ENCODE results near the gene KLHL14.
"Not testable (repeated sequence)": the region's sequence is repeated elsewhere in the genome, so short reads cannot be mapped to it uniquely, and the experiment has no call there.

Gene KLHL14

DNA sequence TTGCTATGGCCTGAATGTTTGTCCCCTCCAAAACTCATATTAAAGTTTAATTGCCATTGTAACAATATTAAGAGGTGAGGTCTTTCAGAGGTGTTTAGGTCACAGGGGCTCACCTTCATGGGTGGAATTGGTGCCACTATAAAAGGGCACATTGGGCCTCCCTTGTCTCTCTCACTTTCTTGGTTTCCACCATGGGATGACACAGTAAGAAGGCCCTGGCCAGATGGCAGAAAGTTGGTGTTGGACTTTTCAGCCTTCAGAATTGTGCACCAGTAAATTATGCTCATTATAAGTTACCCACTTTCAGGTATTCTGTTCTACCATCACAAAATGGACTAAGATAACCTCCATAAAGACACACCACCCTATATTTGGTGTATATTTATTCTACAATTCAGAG lies 102.1 kb downstream of the KLHL14 start:
- no peak for DNase-seq
- in situ Hi-C loops (cut with MboI; ENCODE audit: low pct_unique_long_range_greater_than_20kb, low sequenced_read_pairs), result no loop called here

DNA sequence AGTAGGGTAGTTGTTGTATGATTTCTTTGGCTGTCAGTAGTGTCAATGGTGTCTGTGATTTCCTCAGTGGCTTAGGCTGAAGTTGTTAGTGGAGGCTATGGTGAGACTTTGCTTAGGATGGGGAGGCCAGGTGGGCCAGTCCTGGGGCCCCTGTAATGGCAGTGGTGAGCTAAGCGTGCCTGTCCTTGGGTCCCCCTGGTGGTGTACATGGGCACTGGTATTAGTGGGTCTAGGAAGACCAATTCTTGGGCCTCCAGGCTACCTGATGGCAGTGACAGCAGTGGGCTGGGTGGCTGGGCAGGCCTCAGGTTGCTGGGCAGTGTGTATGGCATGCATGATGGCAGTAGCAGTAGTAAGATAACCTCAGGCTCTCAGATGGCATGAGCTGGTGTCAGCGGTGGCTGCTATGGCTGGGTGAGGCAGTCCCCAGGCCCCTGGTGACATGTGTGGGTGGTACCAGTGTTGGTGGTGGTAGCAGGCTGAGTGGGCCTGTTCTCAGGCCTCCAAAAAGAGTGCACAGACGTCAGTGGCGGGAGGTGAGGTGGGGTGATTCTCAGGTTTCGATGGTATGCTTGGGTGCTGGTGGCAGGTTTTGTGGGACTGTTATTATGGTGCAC lies 103.2 kb downstream of the KLHL14 start:
- peak; percentile 0 for DNase-seq
- in situ Hi-C loops (cut with MboI; ENCODE audit: low pct_unique_long_range_greater_than_20kb, low sequenced_read_pairs), result no loop called here

DNA sequence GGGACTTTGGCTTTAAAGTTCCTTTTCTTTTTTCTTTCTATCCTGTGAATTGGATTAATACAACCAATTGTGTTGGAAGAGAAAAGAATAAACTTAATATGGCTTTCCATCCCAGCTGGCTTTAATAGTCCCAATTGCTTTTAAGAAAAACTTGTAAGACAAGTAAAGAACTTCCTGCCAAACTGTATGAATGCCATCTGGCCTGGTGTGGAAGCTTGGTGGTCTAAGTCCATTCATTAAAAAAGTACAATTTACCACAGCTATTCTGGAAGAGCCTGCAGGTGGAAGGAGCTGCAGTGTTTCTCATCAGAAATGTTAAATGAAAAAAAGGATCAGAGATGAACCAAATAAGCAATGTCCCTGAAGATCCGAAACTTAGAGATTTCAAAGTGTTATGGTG lies 103.9 kb downstream of the KLHL14 start:
- in situ Hi-C loops (cut with MboI; ENCODE audit: low pct_unique_long_range_greater_than_20kb, low sequenced_read_pairs), result no loop called here
- DNase-seq, result no peak

DNA sequence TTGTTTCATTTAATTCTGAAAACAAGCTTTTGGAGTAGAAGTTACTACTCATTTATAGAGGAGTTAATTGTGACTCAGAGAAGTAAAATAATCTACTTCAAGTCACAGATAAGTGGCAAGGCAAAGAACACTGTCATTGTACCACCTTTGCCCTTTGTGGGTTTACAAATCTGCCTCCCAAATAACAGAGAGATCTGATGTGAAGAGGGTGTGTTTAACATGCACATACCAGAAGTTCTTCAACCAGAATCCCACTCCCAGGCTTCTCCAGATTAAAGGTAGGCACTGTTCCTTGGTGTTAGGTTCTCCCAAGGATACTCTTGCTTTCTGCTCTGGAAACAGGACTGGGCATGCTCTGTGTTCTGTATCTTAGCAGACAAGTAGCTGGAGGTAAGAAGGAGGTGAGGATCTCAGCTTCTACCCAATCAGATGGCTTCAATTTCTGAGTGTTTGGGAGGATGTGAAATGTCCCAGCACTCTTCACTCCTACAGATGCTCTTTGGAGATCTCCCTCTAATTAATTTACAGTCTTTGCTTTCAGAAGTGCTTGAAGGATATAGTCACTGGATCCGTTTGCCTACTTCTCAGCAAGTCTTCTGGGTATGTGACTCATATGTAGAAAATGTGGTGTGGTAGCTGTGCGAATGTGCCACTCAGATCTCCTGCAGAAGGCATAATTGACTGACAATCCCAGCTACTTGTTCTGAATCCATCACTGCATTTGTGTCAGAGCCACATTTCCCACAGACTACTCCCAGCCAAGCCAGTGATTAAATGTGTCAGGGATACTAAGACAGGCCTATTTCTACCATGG lies 111.1 kb downstream of the KLHL14 start:
- in situ Hi-C loops (cut with MboI; ENCODE audit: low pct_unique_long_range_greater_than_20kb, low sequenced_read_pairs), result no loop called here
- DNase-seq, result no peak

DNA sequence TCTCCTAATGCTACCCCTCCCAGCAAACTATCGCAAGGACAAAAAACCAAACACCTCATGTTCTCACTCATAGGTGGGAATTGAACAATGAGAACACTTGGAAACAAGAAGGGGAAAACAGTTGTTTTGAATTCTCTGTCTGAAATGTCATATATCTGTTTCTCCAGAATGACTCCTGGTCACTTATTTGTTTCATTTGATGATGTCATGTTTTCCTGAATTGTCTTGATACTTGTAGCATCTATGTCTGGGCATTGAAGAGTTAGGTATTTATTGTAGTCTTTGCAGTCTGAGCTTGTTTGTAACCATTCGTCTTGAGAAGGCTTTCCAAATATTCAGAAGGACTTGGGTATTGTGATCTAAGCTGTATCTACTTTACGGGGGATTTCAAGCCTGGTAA lies 118.3 kb downstream of the KLHL14 start:
- in situ Hi-C loops (cut with MboI; ENCODE audit: low pct_unique_long_range_greater_than_20kb, low sequenced_read_pairs); DNase-seq: not testable (repeated sequence)

DNA sequence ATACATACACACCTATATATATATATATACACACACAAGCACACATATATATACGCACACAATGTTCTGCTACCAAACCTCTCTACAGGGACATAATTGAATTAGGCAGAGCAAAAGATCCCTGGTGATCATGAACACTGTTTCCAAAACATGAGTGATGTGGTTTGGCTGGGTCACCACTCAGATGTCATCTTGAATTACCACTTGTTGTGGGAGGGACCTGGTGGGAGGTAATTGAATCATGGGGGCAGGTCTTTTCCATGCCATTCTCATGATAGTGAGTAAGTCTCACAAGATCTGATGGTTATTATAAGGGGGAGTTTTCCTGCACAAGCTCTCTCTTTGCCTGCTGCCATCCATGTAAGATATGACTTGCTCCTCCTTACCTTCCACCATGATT lies 135.2 kb downstream of the KLHL14 start:
- DNase-seq; in situ Hi-C loops (cut with MboI; ENCODE audit: low pct_unique_long_range_greater_than_20kb, low sequenced_read_pairs): not testable (repeated sequence)

DNA sequence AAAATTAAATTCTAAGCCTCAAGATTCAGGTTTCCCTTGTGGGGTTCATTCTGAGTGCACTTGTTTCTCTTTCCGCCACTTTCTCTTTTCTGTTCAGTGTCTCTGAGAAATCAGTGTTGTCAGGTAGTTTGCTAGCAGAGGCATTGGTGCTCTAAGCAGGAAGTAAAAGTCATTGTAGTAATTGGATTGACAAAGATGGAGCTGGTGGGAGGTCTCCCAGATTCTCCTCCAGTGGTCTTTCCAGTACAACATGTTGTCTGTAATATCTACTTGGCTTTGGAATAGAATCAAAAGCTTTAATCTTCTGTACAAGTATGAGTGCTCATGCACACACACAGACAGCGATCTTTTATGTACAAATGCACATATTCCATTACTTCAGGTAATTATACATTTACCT lies 135.6 kb downstream of the KLHL14 start:
- in situ Hi-C loops (cut with MboI; ENCODE audit: low pct_unique_long_range_greater_than_20kb, low sequenced_read_pairs), result no loop called here
- no peak for DNase-seq

DNA sequence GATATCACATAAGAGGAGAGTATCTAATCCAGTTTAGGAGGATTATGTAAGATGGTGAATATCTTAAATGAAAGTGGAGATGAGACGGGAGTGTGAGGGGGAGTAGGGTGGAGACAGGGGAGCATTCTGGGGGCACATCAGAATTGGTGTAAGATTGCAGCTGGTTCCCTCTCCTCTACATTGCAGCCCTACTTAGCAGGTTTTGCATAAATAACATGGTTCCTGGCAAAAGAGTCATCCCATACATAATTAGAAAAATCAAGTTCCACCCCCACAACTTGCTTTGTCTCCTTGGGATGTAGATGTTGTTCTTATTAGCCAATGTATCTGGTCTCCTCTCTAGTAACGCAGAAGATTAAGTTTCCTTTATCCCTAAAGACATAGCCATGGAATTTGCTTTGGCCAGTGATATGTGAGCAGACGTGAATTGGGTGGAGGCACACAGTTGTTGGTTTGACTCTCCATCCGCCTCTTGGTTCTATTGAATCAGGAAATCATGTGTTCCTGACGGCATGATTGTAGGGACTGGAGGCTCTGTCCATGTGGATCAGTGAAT lies 137.9 kb downstream of the KLHL14 start:
- DNase-seq, result no peak
- in situ Hi-C loops (cut with MboI; ENCODE audit: low pct_unique_long_range_greater_than_20kb, low sequenced_read_pairs), result no loop called here

DNA sequence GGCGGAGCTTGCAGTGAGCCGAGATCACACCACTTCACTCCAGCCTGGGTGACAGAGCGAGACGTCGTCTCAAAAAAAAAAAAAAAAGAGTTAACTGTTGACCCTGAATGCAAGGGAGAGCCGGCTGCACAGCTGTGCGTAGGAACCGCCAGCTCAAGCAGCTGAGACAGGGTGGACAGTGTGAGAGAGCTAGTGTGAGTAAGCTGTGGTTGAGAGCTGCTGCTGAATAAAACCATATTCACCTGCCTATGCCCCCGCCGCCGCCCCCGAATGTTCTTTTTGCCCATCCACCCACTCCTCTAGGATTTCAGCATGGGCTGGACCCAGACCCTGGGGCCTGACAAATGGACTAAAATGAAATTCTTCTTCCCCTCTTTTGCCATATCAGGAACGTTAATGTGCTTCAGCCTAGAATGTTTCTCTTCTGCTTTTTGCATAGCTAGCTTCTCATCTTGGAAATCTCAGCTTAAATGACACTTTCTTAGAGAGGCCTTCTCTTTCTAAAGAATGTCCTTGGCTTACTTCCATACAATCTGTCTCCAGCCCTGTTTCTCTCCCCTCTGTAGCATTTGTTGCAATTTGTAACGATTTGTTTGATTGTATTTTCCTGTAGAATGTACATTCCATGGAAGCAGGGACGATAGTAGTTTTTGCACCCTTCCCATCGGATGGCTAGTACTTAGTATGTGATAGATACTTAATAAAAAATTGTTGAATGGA lies 142.7 kb downstream of the KLHL14 start:
- no peak for DNase-seq
- in situ Hi-C loops (cut with MboI; ENCODE audit: low pct_unique_long_range_greater_than_20kb, low sequenced_read_pairs), result no loop called here

DNA sequence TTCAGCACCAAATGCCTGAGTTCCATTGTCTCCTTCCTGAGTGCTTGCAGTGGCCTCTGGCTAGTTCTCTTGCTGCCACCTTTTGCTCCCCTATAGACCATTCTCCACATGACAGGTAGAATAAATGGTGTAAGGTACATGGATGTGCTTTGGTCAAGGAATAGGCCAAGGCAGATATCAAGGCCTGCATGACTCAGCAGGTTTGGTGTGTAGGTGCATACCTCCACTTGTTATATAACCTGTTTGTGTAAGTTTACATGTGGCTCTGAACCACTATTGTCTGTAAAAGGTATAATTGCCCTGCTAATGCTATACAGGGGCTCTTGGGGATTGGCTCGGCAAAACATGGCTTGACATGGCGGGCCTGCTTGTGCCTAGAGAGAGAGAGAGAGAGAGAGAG lies 143.5 kb downstream of the KLHL14 start:
- no peak for DNase-seq
- in situ Hi-C loops (cut with MboI; ENCODE audit: low pct_unique_long_range_greater_than_20kb, low sequenced_read_pairs), result no loop called here

DNA sequence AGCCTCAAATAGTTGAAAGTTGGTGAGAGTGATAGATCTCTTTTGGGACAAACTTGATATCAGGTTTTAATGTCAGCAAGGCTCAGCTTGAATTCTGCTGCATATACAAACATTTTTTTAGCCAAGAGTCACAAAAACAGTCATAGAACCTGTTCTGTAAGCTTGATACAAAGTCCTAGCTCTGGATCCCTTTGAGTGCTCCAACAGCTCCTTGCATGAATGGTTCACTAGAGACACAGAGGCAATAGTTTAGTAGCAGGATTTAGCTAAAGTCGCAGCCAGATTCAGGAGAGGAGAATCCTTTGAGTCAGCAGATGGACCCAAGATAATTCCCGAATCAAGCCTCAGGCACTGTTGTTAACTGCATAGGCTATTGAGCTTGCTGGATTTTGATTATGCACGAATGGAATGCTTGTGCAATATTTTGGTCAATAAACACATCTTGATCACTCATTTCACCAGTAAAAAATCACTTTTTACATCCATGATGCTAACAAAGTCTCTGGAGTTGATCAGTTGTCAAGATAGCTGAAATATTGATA lies 148.6 kb downstream of the KLHL14 start:
- no peak for DNase-seq
- in situ Hi-C loops (cut with MboI; ENCODE audit: low pct_unique_long_range_greater_than_20kb, low sequenced_read_pairs), result no loop called here

DNA sequence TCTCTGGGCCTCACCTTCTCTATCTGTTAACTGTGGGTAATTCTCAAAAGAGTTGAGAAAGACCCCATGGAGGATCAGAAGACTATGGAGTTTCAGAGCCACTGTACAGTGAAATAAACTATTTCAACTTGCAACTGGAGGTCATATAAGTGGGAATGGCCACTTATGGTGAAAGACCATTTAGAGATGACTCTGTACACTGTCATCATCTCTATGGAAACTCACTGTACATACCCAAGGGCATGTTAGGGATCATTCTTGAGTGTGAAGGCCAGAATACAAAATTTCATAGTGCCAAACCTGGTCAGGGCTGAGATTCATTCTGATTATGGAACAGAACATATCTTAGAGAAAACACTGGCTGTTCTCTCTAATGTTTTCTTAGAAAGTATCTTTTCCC lies 149.3 kb downstream of the KLHL14 start:
- in situ Hi-C loops (cut with MboI; ENCODE audit: low pct_unique_long_range_greater_than_20kb, low sequenced_read_pairs), result no loop called here
- DNase-seq, result no peak
